ENCODE measurements around the gene SKI.

SKI gene

GRCh38 chr1:2304921-2305681 lies 77.0 kb downstream of the SKI start:
- in situ Hi-C loops (cut with HindIII; ENCODE audit: low pct_ligation_motif_present, low pct_unique_long_range_greater_than_20kb, low sequenced_read_pairs) = no loop called here
- DNase-seq = no peak

GRCh38 chr1:2306151-2306978 lies 78.2 kb downstream of the SKI start:
- DNase-seq = no peak
- in situ Hi-C loops (cut with HindIII; ENCODE audit: low pct_ligation_motif_present, low pct_unique_long_range_greater_than_20kb, low sequenced_read_pairs) = no loop called here

- in situ Hi-C loops (cut with HindIII; ENCODE audit: low pct_ligation_motif_present, low pct_unique_long_range_greater_than_20kb, low sequenced_read_pairs) = no loop called here
- DNase-seq = no peak
Observed at GRCh38 chr1:2307064-2307605, 79.0 kb downstream of the SKI start.

GRCh38 chr1:2307972-2308371 lies 79.9 kb downstream of the SKI start:
- in situ Hi-C loops (cut with HindIII; ENCODE audit: low pct_ligation_motif_present, low pct_unique_long_range_greater_than_20kb, low sequenced_read_pairs) = no loop called here
- DNase-seq = no peak

- in situ Hi-C loops (cut with HindIII; ENCODE audit: low pct_ligation_motif_present, low pct_unique_long_range_greater_than_20kb, low sequenced_read_pairs) = no loop called here
- DNase-seq = no peak
Observed at GRCh38 chr1:2308844-2309243, 80.7 kb downstream of the SKI start.

GRCh38 chr1:2310332-2311183 lies 82.4 kb downstream of the SKI start:
- in situ Hi-C loops (cut with HindIII; ENCODE audit: low pct_ligation_motif_present, low pct_unique_long_range_greater_than_20kb, low sequenced_read_pairs) = no loop called here
- DNase-seq = no peak

- in situ Hi-C loops (cut with HindIII; ENCODE audit: low pct_ligation_motif_present, low pct_unique_long_range_greater_than_20kb, low sequenced_read_pairs) = no loop called here
- peak; percentile 18 for DNase-seq
Observed at GRCh38 chr1:2311184-2312032, 83.3 kb downstream of the SKI start.

- in situ Hi-C loops (cut with HindIII; ENCODE audit: low pct_ligation_motif_present, low pct_unique_long_range_greater_than_20kb, low sequenced_read_pairs) = no loop called here
Observed at GRCh38 chr1:2312160-2312514, 84.0 kb downstream of the SKI start.

GRCh38 chr1:2312515-2313301 lies 84.6 kb downstream of the SKI start:
- in situ Hi-C loops (cut with HindIII; ENCODE audit: low pct_ligation_motif_present, low pct_unique_long_range_greater_than_20kb, low sequenced_read_pairs) = no loop called here
- DNase-seq = no peak

More at GRCh38 chr1:2312160-2312514, 84.0 kb downstream of the SKI start:
- DNase-seq = no peak

- DNase-seq = no peak
- in situ Hi-C loops (cut with HindIII; ENCODE audit: low pct_ligation_motif_present, low pct_unique_long_range_greater_than_20kb, low sequenced_read_pairs) = no loop called here
Observed at GRCh38 chr1:2313651-2314261, 85.6 kb downstream of the SKI start.

- in situ Hi-C loops (cut with HindIII; ENCODE audit: low pct_ligation_motif_present, low pct_unique_long_range_greater_than_20kb, low sequenced_read_pairs) = no loop called here
- peak; percentile 66 for DNase-seq
Observed at GRCh38 chr1:2314273-2314802, 86.2 kb downstream of the SKI start.

- in situ Hi-C loops (cut with HindIII; ENCODE audit: low pct_ligation_motif_present, low pct_unique_long_range_greater_than_20kb, low sequenced_read_pairs) = no loop called here
- DNase-seq = peak; percentile 68
Observed at GRCh38 chr1:2314803-2315673, 86.9 kb downstream of the SKI start.

GRCh38 chr1:2315674-2316450 lies 87.7 kb downstream of the SKI start:
- no peak for DNase-seq
- in situ Hi-C loops (cut with HindIII; ENCODE audit: low pct_ligation_motif_present, low pct_unique_long_range_greater_than_20kb, low sequenced_read_pairs) = no loop called here

- in situ Hi-C loops (cut with HindIII; ENCODE audit: low pct_ligation_motif_present, low pct_unique_long_range_greater_than_20kb, low sequenced_read_pairs) = no loop called here
- no peak for DNase-seq
Observed at GRCh38 chr1:2316451-2316961, 88.4 kb downstream of the SKI start.

All from ACHN (cell line).